Small intestine (tissue), 7 donors: ENCODE data around the gene DPP7. TPM values are rescaled to one million over a fixed set of nuclear protein-coding genes. Genes with fewer than 3 reads are reported as not detected.
"Not testable (repeated sequence)": the region's sequence is repeated elsewhere in the genome, so short reads cannot be mapped to it uniquely, and the experiment has no call there.

Source experiments
- DNase-seq, 2 donors: peaks; one replicate each; pipeline versions ENCODE4 v3.0.0 to v3.0.0-alpha.2; 2013
- FAIRE-seq: peaks from 2 replicates; lab custom pipeline; 2012; peaks lifted over from hg19 to GRCh38; lab: Jason Lieb, UNC
- H3K27ac ChIP-seq, 3 donors: one replicate each; pipeline ENCODE4 v1.5.1; 2013; ENCODE audit warnings: low read length in 2 of 3, mild to moderate bottlenecking in 2 of 3, control low read depth in 1 of 3, inconsistent platforms in 1 of 3, low read depth in 1 of 3, moderate library complexity in 1 of 3
- H3K27me3 ChIP-seq, 3 donors: one replicate each; pipeline ENCODE4 v1.6.1; 2013; ENCODE audit warnings: low read length in 3 of 3, inconsistent platforms in 1 of 3; ENCODE audit not compliant: control insufficient read depth in 3 of 3, insufficient read depth in 3 of 3
- H3K36me3 ChIP-seq, 3 donors: one replicate each; pipeline ENCODE4 v1.6.1; 2013; ENCODE audit warnings: low read length in 3 of 3, inconsistent platforms in 1 of 3, low read depth in 1 of 3, mild to moderate bottlenecking in 1 of 3, moderate library complexity in 1 of 3; ENCODE audit not compliant: control insufficient read depth in 3 of 3, insufficient read depth in 2 of 3
- H3K4me1 ChIP-seq, 3 donors: one replicate each; pipeline ENCODE4 v1.6.1; 2013; ENCODE audit warnings: low read length in 2 of 3, inconsistent platforms in 1 of 3, low read depth in 1 of 3, mild to moderate bottlenecking in 1 of 3, moderate library complexity in 1 of 3; ENCODE audit not compliant: control insufficient read depth in 3 of 3, insufficient read depth in 2 of 3
- H3K4me3 ChIP-seq, 3 donors: one replicate each; pipeline ENCODE4 v1.5.1; 2013; ENCODE audit warnings: low read length in 3 of 3, control low read depth in 1 of 3, inconsistent platforms in 1 of 3, low read depth in 1 of 3, mild to moderate bottlenecking in 1 of 3, moderate library complexity in 1 of 3
- H3K9me3 ChIP-seq, 2 donors: one replicate each; pipeline ENCODE4 v1.6.1; 2013; ENCODE audit warnings: low read depth in 1 of 2, low read length in 1 of 2; ENCODE audit not compliant: control insufficient read depth in 2 of 2, insufficient read depth in 1 of 2
- WGBS, 3 donors: extraction: QIAGEN DNeasy Blood & Tissue Kit; methylation state at CpG; one replicate each; pipeline ENCODE4 v1.1.7; 2013; 5-methylcytosine and 5-hydroxymethylcytosine counted together
- polyA plus RNA-seq, 4 donors: library from polyadenylated mRNA; stranded (reverse) in 3 of 4; unstranded in 1 of 4; fragments of 200-250 nt in 3 of 4; fragments of 120-200 nt in 1 of 4; gene quantifications; one replicate each; pipeline versions ENCODE4 v1.2.1 to v1.2.3, GENCODE V29; 2013
- donor health status: healthy with polysubstance abuse.
- donor health status: control.
- donor health status: control.
- donor health status: Bipolar disorder and iron deficiency.
- donor health status: healthy.

The DPP7 gene
- polyA plus RNA-seq, 4 donors: 66.2 to 179 (median 121) TPM

DNA sequence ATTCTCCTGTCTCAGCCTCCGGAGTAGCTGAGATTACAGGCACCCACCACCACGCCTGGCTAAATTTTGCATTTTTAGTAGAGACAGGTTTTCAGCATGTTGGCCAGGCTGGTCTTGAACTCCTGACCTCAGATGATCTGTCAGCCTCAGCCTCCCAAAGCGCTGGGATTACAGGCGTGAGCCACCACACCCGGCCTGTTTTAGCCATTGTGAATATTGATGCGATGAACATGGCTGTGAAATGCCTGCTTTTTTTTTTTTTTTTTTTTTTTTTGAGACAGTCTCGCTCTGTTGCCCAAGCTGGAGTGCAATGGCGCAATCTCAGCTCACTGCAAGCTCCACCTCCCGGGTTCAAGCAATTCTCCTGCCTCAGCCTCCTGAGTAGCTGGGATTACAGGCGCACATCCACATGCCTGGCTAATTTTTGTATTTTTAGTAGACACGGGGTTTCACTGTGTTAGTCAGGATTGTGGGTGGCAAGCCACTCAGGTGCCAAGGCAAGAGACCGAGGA is 3.6 kb upstream of the DPP7 start:
- WGBS, 3 donors: 61 to 82% (median 65%) methylated on average over 12 of the region's 12 CpGs
- Histone ChIP-seq H3K27me3 (peaks cover 0 to 23% (median 0%) of the 10 kb centered on the region in 3 donors), H3K4me1 (peaks cover 0 to 27% (median 4%) of the 10 kb centered on the region in 3 donors)
- not testable (repeated sequence) for H3K27ac ChIP-seq, H3K36me3 ChIP-seq, DNase-seq, H3K4me3 ChIP-seq, H3K9me3 ChIP-seq, FAIRE-seq

- Histone ChIP-seq H3K9me3 (no peaks in the 10 kb centered on the region), H3K27ac (no peak overlapping the region), H3K36me3 (peaks cover 0 to 13% (median 2%) of the 10 kb centered on the region in 3 donors), H3K27me3 (peaks cover 0 to 23% (median 0%) of the 10 kb centered on the region in 3 donors), H3K4me3 (no peak overlapping the region), H3K4me1 (peaks cover 0 to 27% (median 4%) of the 10 kb centered on the region in 3 donors)
- FAIRE-seq: no peak
- DNase-seq: no peak
- 73 to 79% (median 79%) methylated on average over 15 of the region's 15 CpGs for WGBS, 3 donors
Observed at GRCh38 chr9:137117269-137117731, 2.8 kb upstream of the DPP7 start.

GRCh38 chr9:137116728-137117127 is 2.2 kb upstream of the DPP7 start:
- no peak overlapping the region for H3K27ac ChIP-seq
- WGBS, 3 donors: 36 to 62% (median 51%) methylated on average over 17 of the region's 17 CpGs
- peak in 1 of 2 donors; percentile 51 for DNase-seq
- H3K36me3 ChIP-seq: peaks cover 0 to 18% (median 4%) of the 10 kb centered on the region in 3 donors
- no peaks in the 10 kb centered on the region for H3K9me3 ChIP-seq
- peaks cover 0 to 27% (median 4%) of the 10 kb centered on the region in 3 donors for H3K4me1 ChIP-seq
- H3K27me3 ChIP-seq: peaks cover 0 to 23% (median 0%) of the 10 kb centered on the region in 3 donors
- no peak for FAIRE-seq
- no peak overlapping the region for H3K4me3 ChIP-seq

GRCh38 chr9:137116027-137116507 is 1.5 kb upstream of the DPP7 start:
- peaks cover 0 to 27% (median 4%) of the 10 kb centered on the region in 3 donors for H3K4me1 ChIP-seq
- H3K9me3 ChIP-seq: no peaks in the 10 kb centered on the region
- H3K27ac ChIP-seq: no peak overlapping the region
- no peak for FAIRE-seq
- H3K36me3 ChIP-seq: peaks cover 0 to 25% (median 7%) of the 10 kb centered on the region in 3 donors
- WGBS, 3 donors: 38 to 72% (median 68%) methylated on average over 6 of the region's 6 CpGs
- no peak overlapping the region for H3K4me3 ChIP-seq
- no peak for DNase-seq
- peaks cover 0 to 23% (median 0%) of the 10 kb centered on the region in 3 donors for H3K27me3 ChIP-seq

GRCh38 chr9:137115394-137116026 is 977 bp upstream of the DPP7 start:
- H3K9me3 ChIP-seq: no peaks in the 10 kb centered on the region
- no peak for FAIRE-seq
- no peak for DNase-seq
- no peak overlapping the region for H3K4me3 ChIP-seq
- no peak overlapping the region for H3K27ac ChIP-seq
- peaks cover 0 to 30% (median 7%) of the 10 kb centered on the region in 3 donors for H3K36me3 ChIP-seq
- peaks cover 0 to 27% (median 4%) of the 10 kb centered on the region in 3 donors for H3K4me1 ChIP-seq
- WGBS, 3 donors: 45 to 79% (median 71%) methylated on average over 19 to 21 of the region's 21 CpGs
- H3K27me3 ChIP-seq: peaks cover 0 to 23% (median 0%) of the 10 kb centered on the region in 3 donors

GRCh38 chr9:137114220-137114612 is 317 bp downstream of the DPP7 start:
- Histone ChIP-seq H3K27ac (no peak overlapping the region), H3K27me3 (peaks cover 0 to 23% (median 0%) of the 10 kb centered on the region in 3 donors), H3K4me3 (peak overlapping the region; percentile 34 to 79 (median 73)), H3K9me3 (no peaks in the 10 kb centered on the region), H3K36me3 (peaks cover 0 to 43% (median 7%) of the 10 kb centered on the region in 3 donors), H3K4me1 (peaks cover 0 to 27% (median 4%) of the 10 kb centered on the region in 3 donors)
- FAIRE-seq (no peak), DNase-seq (no peak)
- WGBS, 3 donors: 0 to 2% (median 1%) methylated on average over 13 to 45 of the region's 45 CpGs

GRCh38 chr9:137113385-137114159 is 961 bp downstream of the DPP7 start:
- FAIRE-seq (no peak), DNase-seq (no peak)
- Histone ChIP-seq H3K4me3 (peak overlapping the region in 2 of 3 donors; percentile 73 to 79), H3K36me3 (peaks cover 0 to 50% (median 7%) of the 10 kb centered on the region in 3 donors), H3K27ac (no peak overlapping the region), H3K9me3 (no peaks in the 10 kb centered on the region), H3K27me3 (peaks cover 0 to 23% (median 0%) of the 10 kb centered on the region in 3 donors), H3K4me1 (peaks cover 0 to 27% (median 4%) of the 10 kb centered on the region in 3 donors)
- WGBS, 3 donors: 27 to 64% (median 62%) methylated on average over 23 to 66 of the region's 66 CpGs
